ENCODE measurements around the gene FAM107B. TPM values are rescaled to one million over a fixed set of nuclear protein-coding genes. Genes with fewer than 3 reads are reported as not detected.

Gene FAM107B
- total RNA-seq, 1 donor from 2014 or later = 19.0 TPM

GRCh38 chr10:14776546-14776945 is 1.8 kb upstream of the FAM107B start:
- no peak for ATAC-seq

DNA sequence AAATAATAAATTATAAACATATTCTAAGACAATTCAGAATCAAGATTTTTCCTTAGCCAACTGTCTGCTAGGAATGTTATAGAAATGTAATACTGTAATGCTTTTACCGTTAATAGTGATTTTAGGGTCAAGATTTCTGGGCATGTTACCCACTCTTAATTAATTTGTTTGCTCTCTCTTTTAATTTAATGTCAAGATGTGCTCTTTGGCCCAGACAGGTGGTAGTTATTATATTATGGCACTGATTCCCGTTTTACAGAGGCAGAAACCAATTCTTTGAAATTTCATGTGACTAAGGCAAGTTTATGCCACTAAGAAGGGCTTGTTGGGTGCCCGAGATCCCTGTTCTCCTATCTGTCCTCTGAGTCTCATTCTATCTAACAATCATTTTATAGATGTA is 959 bp upstream of the FAM107B start:
- no peak for ATAC-seq

DNA sequence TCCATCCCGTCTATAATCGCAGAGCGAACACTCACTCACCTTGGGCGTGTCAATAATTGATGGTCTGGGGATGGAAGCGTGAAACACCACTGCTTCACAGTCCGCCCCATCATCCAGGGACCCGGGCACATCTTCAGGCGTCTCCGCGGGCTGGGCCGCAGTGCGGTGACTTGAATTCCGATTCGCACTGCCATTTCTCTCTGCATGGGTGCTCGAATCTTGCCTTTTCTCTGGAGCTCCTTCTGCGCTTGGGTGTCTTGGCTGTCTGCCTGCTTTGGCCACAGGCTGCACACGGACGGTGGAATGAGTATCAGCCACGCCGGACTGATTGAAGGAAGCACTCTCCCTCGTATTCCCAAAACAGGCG is 500 bp downstream of the FAM107B start:
- no peak for ATAC-seq

- ATAC-seq = no peak
Measured at GRCh38 chr10:14773551-14774213, 1.0 kb downstream of the FAM107B start.

- no peak for ATAC-seq
Measured at GRCh38 chr10:14772399-14772798, 2.3 kb downstream of the FAM107B start.

DNA sequence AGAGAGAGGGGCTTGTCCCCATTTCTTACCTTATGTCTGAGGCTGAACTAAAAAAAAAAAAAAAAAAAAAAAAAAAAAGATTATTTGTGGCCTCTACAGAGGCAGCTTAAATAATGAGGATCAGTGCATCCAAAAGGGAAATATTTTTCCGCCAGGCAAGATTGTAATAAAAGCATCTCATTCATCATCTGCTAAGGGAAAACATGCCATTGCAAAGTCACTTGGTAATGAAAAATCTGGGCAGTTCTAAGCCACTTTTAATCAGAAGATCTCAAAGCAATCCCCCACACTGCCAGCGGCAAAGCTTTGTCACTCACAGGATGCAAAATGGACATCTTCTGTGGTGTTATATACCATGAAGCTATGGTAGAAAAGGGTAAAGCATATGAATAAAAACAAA is 3.8 kb downstream of the FAM107B start:
- ATAC-seq = no peak

DNA sequence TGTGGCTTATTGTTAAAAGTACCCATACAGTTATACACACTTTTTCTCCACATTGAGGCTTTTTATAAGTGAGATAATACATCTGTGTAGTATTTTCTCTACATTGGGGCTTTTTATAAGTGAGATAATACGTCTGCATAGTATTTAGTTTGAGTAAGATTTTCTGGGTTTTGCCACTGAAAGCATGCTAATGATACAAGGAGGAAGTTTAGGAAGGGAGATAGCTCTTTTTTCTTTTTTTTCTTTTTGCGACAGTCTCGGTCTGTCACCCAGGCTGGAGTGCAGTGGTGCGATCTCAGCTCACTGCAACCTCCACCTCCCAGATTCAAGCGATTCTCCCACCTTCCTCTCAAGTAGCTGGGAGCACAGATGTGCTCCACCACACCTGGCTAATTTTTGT is 13.3 kb downstream of the FAM107B start:
- ATAC-seq = no peak

- ATAC-seq = no peak
Measured at GRCh38 chr10:14758994-14759664, 15.6 kb downstream of the FAM107B start.

- no peak for ATAC-seq
Measured at GRCh38 chr10:14758451-14758850, 16.2 kb downstream of the FAM107B start.

GRCh38 chr10:14757986-14758385 is 16.7 kb downstream of the FAM107B start:
- ATAC-seq = no peak

- ATAC-seq = no peak
Measured at GRCh38 chr10:14757394-14757793, 17.3 kb downstream of the FAM107B start.

DNA sequence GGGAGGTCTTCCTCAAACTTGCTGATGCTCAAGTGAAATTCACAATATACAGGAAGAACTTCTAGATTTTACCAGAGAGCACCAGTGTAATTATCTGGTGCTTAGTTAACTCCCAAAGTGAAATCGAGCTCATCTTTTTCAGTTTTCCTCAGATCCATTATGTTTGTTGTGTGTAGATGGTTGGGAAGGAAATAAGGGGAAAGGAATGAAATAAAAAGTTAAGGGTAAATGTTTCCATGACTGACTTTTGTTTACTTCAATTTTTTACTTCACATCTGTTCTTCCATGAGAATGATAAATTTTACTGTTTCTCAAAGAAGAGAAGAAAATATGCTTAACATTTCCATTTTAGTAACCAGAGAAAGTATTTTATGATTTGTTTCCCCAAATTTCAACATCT is 21.3 kb downstream of the FAM107B start:
- no peak for ATAC-seq

- ATAC-seq = peak; percentile 27
Measured at GRCh38 chr10:14751921-14752320, 22.8 kb downstream of the FAM107B start.

GRCh38 chr10:14751014-14751896 is 23.4 kb downstream of the FAM107B start:
- ATAC-seq = peak; percentile 75

GRCh38 chr10:14749070-14749809 is 25.5 kb downstream of the FAM107B start:
- peak; percentile 51 for ATAC-seq

GRCh38 chr10:14748441-14748840 is 26.3 kb downstream of the FAM107B start:
- no peak for ATAC-seq

GRCh38 chr10:14742815-14743214 is 31.9 kb downstream of the FAM107B start:
- ATAC-seq = no peak

DNA sequence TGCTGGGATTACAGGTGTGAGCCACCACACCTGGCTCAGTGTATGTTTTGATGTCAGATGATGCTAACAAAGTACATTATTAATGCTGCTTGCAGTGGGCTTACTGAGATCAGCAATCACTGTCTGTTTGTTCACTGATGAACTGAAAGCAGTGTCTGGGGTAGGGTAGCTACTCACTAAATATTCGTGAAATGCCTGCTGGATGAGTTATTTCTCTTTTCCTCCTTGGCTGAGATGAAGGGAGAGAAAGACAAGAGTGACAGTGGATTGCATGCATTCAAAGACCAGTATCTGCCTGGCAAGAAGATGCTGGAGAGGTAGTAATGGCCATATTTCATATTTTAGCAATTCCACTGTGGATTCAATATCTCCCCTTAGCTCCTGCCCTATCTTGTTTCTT is 32.3 kb downstream of the FAM107B start:
- no peak for ATAC-seq

DNA sequence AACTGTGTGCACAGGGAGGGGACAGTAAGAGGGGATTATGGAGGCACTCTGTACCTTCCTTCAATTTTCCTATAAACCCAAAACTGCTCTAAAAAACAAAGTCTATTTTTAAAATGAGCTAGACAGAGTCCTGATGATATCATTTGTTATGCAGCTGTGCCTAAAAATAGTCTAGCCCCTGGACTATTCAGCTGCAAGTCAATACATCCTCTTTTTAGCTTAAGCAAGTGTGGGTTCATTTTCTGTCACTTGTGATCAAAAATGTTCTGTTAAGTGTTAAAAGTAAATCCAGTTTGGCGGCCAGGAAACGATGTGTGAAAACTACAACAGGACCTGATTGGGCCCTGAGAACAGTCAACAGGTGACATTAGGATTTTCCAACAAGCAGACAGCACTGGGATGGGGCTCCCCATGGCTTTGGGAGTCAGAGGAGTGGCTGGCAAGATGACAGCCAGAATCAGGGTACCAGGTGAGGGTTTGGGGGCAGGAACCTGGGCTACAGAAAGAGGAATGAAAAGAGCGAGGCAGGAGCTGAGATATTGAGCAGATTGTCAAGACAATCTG is 33.9 kb downstream of the FAM107B start:
- ATAC-seq = no peak

GRCh38 chr10:14737808-14738545 is 36.7 kb downstream of the FAM107B start:
- no peak for ATAC-seq

DNA sequence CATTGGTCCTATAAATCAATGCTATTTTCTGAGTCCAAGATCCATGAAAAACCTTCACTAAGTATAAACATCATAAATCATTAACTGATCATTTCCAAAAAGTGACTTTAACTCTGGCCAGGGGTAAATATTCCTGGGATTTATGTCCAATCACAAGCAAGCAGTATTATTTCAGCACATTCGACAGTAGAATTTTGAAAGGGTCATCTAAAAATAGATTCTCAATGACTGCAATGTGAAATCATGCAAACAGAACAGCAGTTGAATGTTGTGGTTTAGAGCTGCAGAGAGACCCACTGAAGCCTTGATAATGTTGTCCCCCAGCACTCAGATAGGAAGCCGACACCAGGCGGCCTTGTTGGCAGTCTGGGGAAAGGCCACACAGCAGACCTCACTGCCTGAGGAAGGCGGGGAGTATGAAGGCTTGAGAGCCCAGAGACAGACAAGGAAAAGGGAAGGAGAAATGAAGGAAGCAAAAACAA is 38.1 kb downstream of the FAM107B start:
- no peak for ATAC-seq

DNA sequence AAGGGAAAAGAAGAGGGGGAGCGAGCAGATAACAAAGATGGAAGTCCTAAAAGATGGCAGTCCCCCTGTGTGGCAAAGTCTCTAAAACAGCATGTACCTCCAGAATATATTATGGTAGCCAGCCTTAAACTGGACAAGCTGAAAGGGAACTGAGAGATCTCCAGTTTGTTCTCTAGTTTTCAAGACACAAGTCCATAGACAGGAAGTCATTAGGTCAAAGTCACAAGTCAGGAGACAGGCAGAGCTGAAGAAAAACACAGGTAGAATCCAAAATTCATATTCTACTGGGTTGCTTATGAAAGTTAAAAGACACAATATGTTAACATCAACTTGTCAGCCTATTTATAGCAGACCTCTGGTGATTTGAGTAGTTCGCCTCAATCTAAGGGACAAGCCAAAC is 38.7 kb downstream of the FAM107B start:
- no peak for ATAC-seq

All from esophagus mucosa (tissue), 1 donor.